T1000 (cell line): ENCODE data around the gene CYP2J2.
"Not testable (repeated sequence)": the region's sequence is repeated elsewhere in the genome, so short reads cannot be mapped to it uniquely, and the experiment has no call there.

Source experiments
- DNase-seq: peaks from one replicate; lab custom pipeline; 2025; ENCODE audit warnings: mixed read lengths; lab: John Stamatoyannopoulos, UW

Gene CYP2J2, protein sequence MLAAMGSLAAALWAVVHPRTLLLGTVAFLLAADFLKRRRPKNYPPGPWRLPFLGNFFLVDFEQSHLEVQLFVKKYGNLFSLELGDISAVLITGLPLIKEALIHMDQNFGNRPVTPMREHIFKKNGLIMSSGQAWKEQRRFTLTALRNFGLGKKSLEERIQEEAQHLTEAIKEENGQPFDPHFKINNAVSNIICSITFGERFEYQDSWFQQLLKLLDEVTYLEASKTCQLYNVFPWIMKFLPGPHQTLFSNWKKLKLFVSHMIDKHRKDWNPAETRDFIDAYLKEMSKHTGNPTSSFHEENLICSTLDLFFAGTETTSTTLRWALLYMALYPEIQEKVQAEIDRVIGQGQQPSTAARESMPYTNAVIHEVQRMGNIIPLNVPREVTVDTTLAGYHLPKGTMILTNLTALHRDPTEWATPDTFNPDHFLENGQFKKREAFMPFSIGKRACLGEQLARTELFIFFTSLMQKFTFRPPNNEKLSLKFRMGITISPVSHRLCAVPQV

GRCh38 chr1:59926381-59927123 lies at the start of gene CYP2J2:
Gene CYP2J2, minus strand, starts transcription at chr1:59926773. Its CDS starts 27 bp downstream, at chr1:59926746.
- peak; percentile 43 for DNase-seq

DNA sequence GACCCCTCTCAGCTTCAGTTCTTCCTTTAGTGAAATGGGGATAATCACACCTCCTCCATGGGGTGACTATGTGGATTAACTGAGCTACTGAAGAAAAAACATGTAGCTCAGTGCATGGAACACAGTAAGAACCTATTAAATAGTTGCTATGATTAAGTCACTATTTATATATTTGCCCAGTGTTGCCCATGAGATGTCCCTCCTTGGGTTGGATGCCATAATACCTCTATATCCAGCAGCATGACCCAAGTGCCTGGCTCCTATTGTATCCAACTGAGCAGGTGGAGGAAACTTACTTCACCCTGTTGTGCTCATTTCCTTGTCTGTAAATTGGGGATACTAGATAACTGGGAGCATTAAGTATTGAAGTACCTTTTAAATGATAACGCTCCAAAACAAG lies 47.1 kb upstream of the CYP2J2 start:
- DNase-seq, result no peak

GRCh38 chr1:59972216-59972927 lies 45.8 kb upstream of the CYP2J2 start:
- DNase-seq, result no peak

DNA sequence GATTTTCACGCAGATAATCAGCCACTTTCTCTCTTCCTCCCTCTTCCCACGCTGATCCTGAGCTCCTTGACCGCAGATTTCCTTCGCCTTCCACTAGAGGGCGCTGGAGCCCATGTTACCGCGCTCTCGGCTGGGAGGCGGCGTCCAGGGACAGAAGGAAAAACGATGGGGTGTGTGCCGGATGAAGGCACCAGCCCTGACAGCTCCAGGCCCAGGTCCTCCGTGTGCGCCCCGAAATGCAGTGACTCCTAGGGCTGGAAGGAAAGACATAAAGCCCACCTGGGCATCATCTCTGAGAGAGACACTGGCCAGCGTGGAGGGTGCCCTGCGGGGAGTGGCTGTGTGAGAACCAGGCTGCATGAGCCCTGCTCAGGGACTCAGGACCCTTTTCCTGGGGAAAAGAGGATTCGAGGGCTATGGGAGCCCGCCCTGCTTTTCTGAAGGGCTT lies 44.9 kb upstream of the CYP2J2 start:
- DNase-seq, result peak; percentile 44

DNA sequence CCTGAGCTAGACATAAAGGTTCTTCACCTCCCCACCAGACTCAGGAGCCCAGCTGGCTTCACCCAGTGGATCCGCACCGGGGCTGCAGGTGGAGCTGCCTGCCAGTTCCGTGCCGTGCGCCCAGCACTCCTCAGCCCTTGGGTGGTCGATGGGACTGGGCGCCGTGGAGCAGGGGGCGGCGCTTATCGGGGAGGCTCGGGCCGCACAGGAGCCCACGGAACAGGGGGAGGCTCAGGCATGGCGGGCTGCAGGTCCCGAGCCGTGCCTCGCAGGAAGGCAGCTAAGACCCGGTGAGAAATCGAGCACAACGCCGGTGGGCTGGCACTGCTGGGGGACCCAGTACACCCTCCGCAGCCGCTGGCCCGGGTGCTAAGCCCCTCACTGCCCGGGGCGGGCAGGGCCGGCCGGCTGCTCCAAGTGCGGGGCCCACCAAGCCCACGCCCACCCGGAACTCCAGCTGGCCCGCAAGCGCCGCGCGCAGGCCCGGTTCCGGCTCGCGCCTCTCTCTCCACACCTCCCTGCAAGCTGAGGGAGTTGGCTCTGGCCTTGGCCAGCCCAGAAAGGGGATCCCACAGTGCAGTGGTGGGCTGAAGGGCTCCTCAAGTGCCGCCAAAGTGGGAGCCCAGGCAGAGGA lies 43.1 kb upstream of the CYP2J2 start:
- not testable (repeated sequence) for DNase-seq

- DNase-seq, result not testable (repeated sequence)
Measured at GRCh38 chr1:59968746-59969145, 42.2 kb upstream of the CYP2J2 start.

DNA sequence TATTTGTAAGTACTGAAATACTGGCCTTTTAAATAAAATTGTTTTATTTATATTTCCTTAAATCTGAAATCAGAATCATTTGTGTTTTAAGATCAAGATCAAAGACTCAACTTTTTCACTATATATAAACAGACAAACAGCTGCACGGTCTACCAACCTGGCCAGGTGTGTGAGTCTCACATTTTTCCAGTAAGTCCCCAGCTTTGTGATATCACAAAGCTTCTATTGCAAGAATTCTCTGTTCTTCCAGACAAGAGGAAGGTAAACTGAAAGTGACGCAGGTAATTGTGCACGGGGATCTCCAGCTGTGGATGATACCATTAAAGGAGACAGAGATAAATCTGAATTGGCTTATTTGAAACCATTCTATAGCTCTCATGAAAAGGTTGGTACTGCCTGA lies 41.2 kb upstream of the CYP2J2 start:
- DNase-seq, result no peak

- no peak for DNase-seq
Measured at GRCh38 chr1:59967141-59967697, 40.6 kb upstream of the CYP2J2 start.

DNA sequence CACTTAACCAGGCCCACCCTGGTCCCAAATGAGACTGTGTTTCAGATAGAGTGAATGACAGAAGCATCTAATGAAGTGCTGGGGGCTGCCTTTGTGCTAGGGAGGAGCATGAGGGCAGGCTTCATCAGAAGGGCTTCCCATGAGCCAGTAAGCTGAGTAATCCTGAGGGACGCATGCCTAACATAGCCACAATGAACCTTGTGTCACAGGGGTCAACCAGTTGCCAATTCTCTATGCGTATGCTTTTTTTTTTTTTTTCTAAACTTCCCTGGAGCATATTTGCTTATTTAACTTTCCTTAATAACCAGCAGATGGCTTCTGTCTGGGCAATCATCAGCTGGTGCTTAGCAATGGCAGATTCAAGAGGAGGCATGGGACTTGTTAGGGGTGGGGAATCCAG lies 25.5 kb upstream of the CYP2J2 start:
- no peak for DNase-seq

- DNase-seq, result no peak
Measured at GRCh38 chr1:59949648-59950047, 23.1 kb upstream of the CYP2J2 start.

DNA sequence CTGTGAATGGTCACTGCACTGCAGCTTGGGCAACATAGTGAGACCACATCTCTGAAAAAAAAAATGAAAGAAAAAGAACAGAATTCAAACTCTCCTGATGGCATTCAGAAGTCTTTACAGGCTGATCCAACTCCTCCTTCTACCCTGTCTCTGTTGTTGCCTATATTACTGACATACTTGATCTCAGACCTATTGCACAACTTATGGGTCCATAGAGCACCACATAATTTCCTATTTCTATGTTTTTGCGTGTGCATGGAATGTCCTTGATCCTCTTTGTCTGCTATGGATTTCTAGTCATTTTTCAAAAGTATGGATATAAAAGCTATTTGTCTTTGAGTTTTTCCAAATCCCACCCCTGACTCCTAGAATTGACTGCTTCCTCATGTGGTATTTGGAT lies 22.4 kb upstream of the CYP2J2 start:
- no peak for DNase-seq

DNA sequence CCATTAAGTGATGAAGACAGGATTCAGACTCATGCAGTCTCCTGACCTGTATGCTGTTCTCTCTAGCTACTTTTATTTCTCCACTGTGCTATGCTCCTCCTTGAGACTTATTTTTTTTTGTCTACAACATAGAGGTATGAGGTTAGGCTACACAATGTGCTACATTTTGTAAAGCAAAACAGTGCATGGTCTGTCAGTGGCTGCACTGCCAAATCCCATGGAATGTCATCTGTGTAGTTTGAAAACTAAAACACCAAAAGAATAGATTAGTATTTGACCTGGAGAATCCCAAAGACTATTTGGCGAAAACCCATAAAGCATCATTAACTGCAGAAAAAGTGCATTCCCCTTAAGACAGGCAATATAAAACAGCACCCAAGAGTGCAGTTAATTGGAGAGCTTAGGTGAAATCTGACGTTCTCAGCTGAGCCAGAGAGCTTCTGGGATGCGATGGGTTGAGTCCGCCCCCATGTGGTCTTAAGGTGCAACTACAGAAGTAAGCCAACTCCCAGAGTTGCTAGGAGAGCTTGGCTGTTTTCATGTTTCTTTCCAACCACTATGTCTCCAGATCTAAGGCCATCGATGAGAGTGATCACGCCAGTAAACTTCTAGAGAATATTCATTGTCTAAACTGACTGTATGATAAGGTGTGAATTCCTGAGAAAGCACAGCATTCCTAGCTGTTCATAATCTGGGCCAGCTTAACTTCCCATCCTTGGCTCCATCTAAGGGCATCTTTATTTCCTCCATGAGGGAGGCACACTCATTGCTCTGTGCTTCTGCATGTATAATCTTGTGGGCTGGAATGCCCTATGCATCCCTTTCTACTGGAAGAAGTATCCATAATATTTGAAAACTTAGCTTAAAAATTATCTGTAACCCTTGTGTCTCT lies 20.7 kb upstream of the CYP2J2 start:
- DNase-seq, result peak; percentile 39

GRCh38 chr1:59945790-59946189 lies 19.2 kb upstream of the CYP2J2 start:
- no peak for DNase-seq

GRCh38 chr1:59939393-59939792 lies 12.8 kb upstream of the CYP2J2 start:
- DNase-seq, result no peak

DNA sequence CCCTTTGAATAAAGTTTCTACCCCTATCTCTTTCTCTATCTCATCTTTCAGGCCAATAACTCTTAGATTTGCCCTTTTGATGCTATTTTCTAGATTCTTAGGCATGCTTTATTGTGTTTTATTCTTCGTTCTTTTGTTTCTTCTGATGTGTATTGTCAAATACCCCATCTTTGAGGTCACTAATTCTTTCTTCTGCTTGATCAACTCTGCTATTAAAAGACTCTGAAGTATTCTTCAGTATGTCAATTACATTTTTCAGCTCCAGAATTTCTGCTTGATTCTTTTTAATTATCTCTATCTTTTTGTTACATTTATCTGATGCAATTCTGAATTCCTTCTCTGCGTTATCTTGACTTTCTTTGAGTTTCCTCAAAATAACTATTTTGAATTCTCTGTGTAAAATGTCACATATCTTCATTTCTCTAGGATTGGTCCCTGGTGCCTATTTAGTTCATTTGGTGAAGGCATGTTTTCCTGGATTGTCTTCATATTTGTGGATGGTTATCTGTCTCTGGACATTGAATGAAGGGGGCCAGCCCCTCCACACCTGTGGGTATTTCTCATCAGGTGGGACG lies 11.2 kb upstream of the CYP2J2 start:
- no peak for DNase-seq

GRCh38 chr1:59936358-59936821 lies 9.8 kb upstream of the CYP2J2 start:
- no peak for DNase-seq

- DNase-seq, result no peak
Measured at GRCh38 chr1:59928996-59929395, 2.4 kb upstream of the CYP2J2 start.

DNA sequence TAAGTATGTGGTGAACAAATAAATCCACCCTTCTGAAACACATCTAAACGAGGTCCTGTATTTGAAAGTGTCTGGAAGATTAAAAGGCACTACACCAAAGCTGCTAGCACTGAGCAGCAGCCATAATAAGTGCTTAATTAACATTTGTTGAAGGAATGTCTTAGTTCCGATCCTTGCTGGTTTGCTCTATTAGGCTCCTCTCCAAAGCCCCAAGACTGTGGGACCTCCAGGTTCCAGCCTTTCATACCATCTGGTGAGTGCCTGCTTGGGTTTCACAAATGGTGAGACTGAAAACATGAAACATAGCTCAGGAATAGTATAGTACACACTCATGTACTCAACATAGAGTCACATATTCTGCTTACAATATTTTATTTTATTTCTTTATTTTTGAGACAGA lies 640 bp upstream of the CYP2J2 start:
- DNase-seq, result no peak

DNA sequence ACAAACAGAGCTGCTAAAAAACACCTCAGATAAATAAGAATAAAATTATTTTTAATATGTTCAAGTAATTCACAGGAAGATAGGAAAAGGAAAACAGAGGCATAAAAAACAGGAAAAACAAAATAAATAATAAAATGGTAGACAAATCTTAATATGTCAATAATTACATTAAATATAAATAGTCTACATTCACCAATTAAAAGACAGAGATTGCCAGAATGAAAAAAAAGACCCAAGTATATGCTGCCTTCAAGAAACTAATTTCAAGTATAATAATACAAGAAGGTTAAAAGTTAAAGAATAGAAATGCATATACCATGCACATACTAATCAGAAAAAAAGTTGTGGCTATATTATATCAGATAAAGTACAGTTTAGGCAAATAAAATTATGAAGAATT lies 1.9 kb downstream of the CYP2J2 start:
- DNase-seq, result no peak
